ENCODE data around the gene ENKUR.

The ENKUR gene

DNA sequence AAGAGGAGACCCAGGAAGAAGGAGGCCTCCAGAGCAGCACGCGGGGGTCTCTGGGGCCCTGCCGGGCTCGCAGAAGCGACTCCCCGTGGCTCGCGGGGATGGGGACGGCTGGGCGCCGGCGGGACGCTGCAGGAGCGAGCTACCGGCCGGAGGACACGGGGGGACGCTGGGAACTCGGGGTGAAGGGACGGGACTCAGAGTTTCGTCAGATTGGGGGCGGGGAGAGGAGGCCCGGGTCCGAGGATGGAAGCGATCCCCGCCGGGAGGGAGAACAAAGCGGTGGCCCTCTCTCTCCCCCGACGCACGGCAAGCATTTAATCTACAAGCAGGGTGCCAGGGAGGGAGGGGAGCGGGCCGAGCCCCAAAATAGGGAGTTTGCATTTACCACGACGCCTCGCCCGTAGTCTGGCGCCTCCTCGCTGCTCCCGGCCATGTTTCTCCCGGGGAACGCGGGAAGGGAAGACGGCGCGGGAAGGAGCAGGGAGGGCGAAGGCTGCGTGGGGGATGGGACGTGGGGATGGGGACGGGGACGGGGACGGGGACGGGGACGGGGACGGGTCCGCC lies 63.7 kb downstream of the ENKUR start, which contains the start of gene PRTFDC1:
TSS of gene PRTFDC1 (minus strand) at position 464 of the 564 bp plus-strand sequence. CDS start at position 433, 31 bp downstream.
- peak; percentile 45 for TF ChIP-seq CTCF (IDR thresholded peaks at IDR 0.05)
- no peak for DNase-seq (ENCODE audit: low spot score)
- Histone ChIP-seq H3K4me3 (peak within 1 kb of the TSS; percentile 86), H3K27ac (peak within 1 kb of the TSS; percentile 70 to 88)

DNA sequence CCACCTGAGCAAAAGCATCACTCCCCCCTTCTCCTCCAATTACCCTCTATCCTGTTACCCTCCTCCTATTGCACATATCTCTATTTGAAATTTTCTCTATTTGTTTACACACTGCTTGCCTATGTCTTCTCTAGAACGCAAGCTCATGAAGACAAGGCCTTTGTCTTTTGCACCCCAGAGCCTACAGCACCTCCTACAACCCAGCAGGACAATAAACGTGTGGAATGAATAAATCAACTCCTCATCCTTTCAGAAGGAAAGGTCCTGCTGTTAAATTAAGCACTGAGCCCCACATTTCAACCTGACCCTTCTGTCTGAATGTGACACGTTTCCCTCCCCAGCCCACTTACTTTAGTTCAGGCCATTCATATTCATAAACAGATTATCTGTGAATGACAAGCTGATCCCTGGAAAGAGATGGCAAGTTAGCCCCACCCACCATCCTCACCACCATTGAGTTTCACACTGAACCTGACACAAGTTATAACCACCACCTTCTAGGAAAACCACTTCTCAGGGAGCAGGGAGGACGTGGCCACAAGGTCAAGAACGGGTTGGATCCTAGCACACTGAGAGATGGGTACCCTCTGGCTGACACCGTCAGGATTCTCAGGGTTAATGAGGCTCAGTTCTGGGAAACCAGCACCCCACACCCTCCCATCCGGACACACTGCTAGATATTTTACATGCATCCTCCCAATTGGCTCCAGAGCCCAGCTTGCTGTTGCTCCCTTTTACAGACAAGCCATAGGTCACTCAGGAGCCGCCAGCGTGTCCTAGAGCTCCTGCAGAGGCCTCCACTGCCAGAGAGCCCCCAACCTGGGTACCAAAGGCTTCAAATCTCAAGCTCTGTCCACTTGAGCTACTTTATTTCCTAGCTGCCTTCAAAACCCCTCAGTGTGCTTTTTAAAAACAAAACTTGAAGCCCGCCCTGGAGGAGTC lies 64.5 kb downstream of the ENKUR start:
- no peak for TF ChIP-seq CTCF (IDR thresholded peaks at IDR 0.05)
- DNase-seq (ENCODE audit: low spot score): no peak
- peak overlapping the region; percentile 86 for H3K4me3 ChIP-seq
- H3K27ac ChIP-seq: peak overlapping the region; percentile 70 to 88

DNA sequence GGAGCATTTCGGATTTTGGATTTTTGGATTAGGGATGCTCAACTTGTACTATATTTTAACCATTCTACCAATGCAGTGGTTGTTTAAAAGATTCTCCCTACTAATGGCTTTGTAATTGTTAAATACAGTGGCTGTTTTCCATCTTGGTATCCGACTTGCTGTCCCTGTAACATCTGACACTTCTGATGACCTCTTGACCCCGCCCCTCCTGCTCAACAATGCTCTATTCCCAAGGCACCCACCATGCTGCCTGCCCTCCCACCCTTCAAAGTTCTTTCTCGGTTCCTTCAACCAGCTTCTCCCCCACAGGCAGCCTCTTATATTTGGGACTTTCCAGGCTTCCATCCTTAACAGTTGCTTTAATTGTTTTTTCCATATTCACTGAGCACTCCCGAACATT lies 65.5 kb downstream of the ENKUR start:
- Histone ChIP-seq H3K4me3 (no peak overlapping the region), H3K27ac (no peak overlapping the region)
- DNase-seq (ENCODE audit: low spot score): no peak
- TF ChIP-seq CTCF (IDR thresholded peaks at IDR 0.05): no peak

DNA sequence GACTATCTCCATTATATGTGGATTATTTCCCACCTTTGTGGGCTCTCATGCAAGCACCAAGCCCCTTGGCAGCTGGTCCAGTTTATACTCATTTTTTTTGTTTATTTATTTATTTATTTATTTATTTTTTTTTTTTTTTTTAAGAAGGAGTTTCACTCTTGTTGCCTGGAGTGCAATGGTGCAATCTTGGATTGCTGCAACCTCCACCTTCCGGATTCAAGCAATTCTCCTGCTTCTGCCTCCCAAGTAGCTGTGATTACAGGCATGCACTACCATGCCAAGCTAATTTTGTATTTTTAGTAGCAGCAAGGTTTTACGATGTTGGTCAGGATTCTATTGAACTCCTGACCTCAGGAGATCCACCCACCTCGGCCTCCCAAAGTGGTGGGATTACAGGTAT lies 66.3 kb downstream of the ENKUR start:
- Histone ChIP-seq H3K4me3 (no peak overlapping the region), H3K27ac (no peak overlapping the region)
- TF ChIP-seq CTCF (IDR thresholded peaks at IDR 0.05): no peak
- no peak for DNase-seq (ENCODE audit: low spot score)

DNA sequence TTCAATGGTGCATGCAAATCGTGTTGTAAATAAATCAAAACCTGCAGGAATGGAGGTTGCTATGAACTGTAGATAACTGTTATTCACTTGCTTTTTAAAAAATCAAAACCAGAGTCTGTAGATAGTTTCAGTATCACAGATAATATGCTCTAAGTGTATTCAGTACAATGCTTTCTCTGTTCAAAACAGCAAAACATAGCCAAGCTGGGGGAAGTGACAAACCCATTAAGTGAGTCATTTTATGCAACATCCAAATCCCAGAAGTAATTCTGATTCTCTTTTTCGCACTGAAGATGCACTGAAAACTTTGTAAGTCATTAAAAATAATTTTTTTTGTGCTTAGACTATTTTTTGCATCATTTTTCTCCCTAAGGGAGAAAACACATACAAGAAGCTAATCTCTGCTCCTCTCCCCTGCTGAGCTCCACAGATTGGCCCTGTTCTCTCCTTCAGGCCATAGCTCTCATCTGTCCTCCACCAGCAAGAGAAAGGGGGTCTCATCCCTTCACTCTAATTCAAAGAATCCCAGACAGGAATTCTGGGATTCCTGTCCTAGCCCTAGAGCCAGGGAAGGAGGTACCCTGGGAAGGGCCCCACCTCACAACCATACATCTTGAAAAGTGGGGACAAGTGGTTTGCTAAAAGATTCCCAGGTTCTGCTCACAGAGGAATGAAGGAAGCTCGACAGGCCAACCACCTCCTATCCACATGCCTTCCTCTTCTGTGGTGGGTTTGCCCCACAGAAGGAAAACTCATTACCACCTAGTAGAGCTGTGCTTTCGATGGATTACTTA lies 68.5 kb downstream of the ENKUR start:
- H3K27ac ChIP-seq: peak overlapping the region in 1 of 2 donors; percentile 67
- DNase-seq (ENCODE audit: low spot score): no peak
- no peak overlapping the region for H3K4me3 ChIP-seq
- no peak for TF ChIP-seq CTCF (IDR thresholded peaks at IDR 0.05)

GRCh38 chr10:24944512-24945255 lies 71.3 kb downstream of the ENKUR start:
- DNase-seq (ENCODE audit: low spot score): no peak
- no peak for TF ChIP-seq CTCF (IDR thresholded peaks at IDR 0.05)
- Histone ChIP-seq H3K27ac (no peak overlapping the region), H3K4me3 (no peak overlapping the region)
